Head of caudate nucleus (tissue), 42 donors: Measurements from ENCODE around the gene PTGFRN.

Source experiments
- DNase-seq, 42 donors: peaks; one replicate each; pipeline versions ENCODE4 v3.0.0 to v3.0.0-alpha.2; 2020 to 2021; ENCODE audit warnings: mixed read lengths in 7 of 42
- intact Hi-C: fragments of 100-400 bp; cut with DNase I; formaldehyde crosslinking; loops from one replicate; pipeline ENCODE4 v1.15.0; 2022

The PTGFRN gene

GRCh38 chr1:117037802-117038201 is 128.1 kb downstream of the PTGFRN start:
- intact Hi-C loops = no loop called here
- DNase-seq = no peak

GRCh38 chr1:117038236-117038635 is 128.5 kb downstream of the PTGFRN start:
- intact Hi-C loops = no loop called here
- DNase-seq = no peak
